Measurements from ENCODE around the gene COX7A1.

- TF ChIP-seq CTCF (IDR thresholded peaks at IDR 0.05) (no peak), POLR2A (IDR thresholded peaks at IDR 0.05) (no peak)
Measured at GRCh38 chr19:36153126-36153525, 879 bp upstream of the COX7A1 start.
